Astrocyte (in vitro differentiated cells and primary cell): Measurements from ENCODE around the gene GLT8D1. TPM values are rescaled to one million over a fixed set of nuclear protein-coding genes. Genes with fewer than 3 reads are reported as not detected.

Source experiments
- DNase-seq: peaks from one replicate; pipeline ENCODE4 v3.0.0-alpha.2; 2010; ENCODE audit warnings: low read depth
- FAIRE-seq: peaks from 2 replicates; lab custom pipeline; 2011; peaks lifted over from hg19 to GRCh38; lab: Jason Lieb, UNC
- H2AFZ ChIP-seq: 2 replicates; pipeline ENCODE4 v1.6.0; 2012; ENCODE audit warnings: low read depth, low read length, inconsistent platforms
- H3K27ac ChIP-seq: 2 replicates; pipeline ENCODE4 v1.5.1; 2011; ENCODE audit warnings: low read depth, low read length, inconsistent platforms
- H3K27me3 ChIP-seq: 2 replicates; pipeline ENCODE4 v1.6.0; 2011; ENCODE audit warnings: low read length, inconsistent platforms; ENCODE audit not compliant: insufficient read depth
- H3K36me3 ChIP-seq: 2 replicates; pipeline ENCODE4 v1.5.1; 2011; ENCODE audit warnings: low read length, inconsistent platforms; ENCODE audit not compliant: insufficient read depth
- H3K4me1 ChIP-seq: 2 replicates; pipeline ENCODE4 v1.5.1; 2011; ENCODE audit warnings: low read length, inconsistent platforms; ENCODE audit not compliant: insufficient read depth
- H3K4me2 ChIP-seq: 2 replicates; pipeline ENCODE4 v1.6.0; 2012; ENCODE audit warnings: low read length, inconsistent platforms
- H3K4me3 ChIP-seq: 2 replicates; pipeline ENCODE4 v1.5.1; 2011; ENCODE audit warnings: low read depth, mild to moderate bottlenecking, low read length, inconsistent platforms; ENCODE audit not compliant: insufficient read depth
- H3K79me2 ChIP-seq: 2 replicates; pipeline ENCODE4 v1.6.0; 2012; ENCODE audit warnings: mild to moderate bottlenecking, low read length, inconsistent platforms; ENCODE audit not compliant: insufficient read depth
- H3K9ac ChIP-seq: 2 replicates; pipeline ENCODE4 v1.6.0; 2012; ENCODE audit warnings: mild to moderate bottlenecking, low read length, inconsistent platforms
- H3K9me3 ChIP-seq: 2 replicates; pipeline ENCODE4 v1.5.1; 2012; ENCODE audit warnings: low read depth, mild to moderate bottlenecking, low read length, inconsistent platforms; ENCODE audit not compliant: insufficient read depth
- H4K20me1 ChIP-seq: 2 replicates; pipeline ENCODE4 v1.6.0; 2012; ENCODE audit warnings: low read length, inconsistent platforms; ENCODE audit not compliant: insufficient read depth
- H3K27ac Mint-ChIP-seq: one replicate; pipeline ENCODE4 v1.8.0; 2021; ENCODE audit warnings: mild to moderate bottlenecking, mixed read lengths; ENCODE audit not compliant: unreplicated experiment
- H3K27me3 Mint-ChIP-seq: one replicate; pipeline ENCODE4 v1.8.0; 2021; ENCODE audit warnings: low read depth, mixed read lengths; ENCODE audit not compliant: unreplicated experiment
- H3K36me3 Mint-ChIP-seq: one replicate; pipeline ENCODE4 v1.8.0; 2021; ENCODE audit warnings: low read depth, mixed read lengths; ENCODE audit not compliant: unreplicated experiment
- H3K4me1 Mint-ChIP-seq: one replicate; pipeline ENCODE4 v1.8.0; 2021; ENCODE audit warnings: low read depth, mixed read lengths; ENCODE audit not compliant: unreplicated experiment
- H3K4me3 Mint-ChIP-seq: one replicate; pipeline ENCODE4 v1.8.0; 2021; ENCODE audit warnings: mild to moderate bottlenecking, moderate library complexity, mixed read lengths; ENCODE audit not compliant: unreplicated experiment
- H3K9me3 Mint-ChIP-seq: one replicate; pipeline ENCODE4 v1.8.0; 2021; ENCODE audit warnings: mild to moderate bottlenecking, mixed read lengths; ENCODE audit not compliant: unreplicated experiment
- CTCF ChIP-seq: IDR thresholded peaks from 2 replicates; pipeline ENCODE4 v1.5.1; 2011; ENCODE audit warnings: low read depth, mild to moderate bottlenecking, inconsistent platforms, low read length, moderate library complexity; ENCODE audit not compliant: insufficient read depth
- EZH2 ChIP-seq: IDR thresholded peaks from 2 replicates; pipeline ENCODE4 v1.6.1; 2012; ENCODE audit warnings: mild to moderate bottlenecking, low read length, inconsistent platforms; ENCODE audit not compliant: insufficient read depth
- total RNA-seq: library from RNA; stranded (reverse); gene quantifications from 2 replicates; pipeline ENCODE4 v1.2.1, GENCODE V29; 2021

The GLT8D1 gene
- total RNA-seq, 1 donor from 2014 or later: 78.2 TPM

GRCh38 chr3:52752045-52752660 lies 46.6 kb upstream of the GLT8D1 start:
- Histone ChIP-seq H3K4me2 (no peak overlapping the region), H3K9me3 (no peaks in the 10 kb centered on the region), H3K9ac (no peak overlapping the region), H3K4me3 (no peak overlapping the region), H4K20me1 (no peaks in the 10 kb centered on the region), H3K4me1 (no peaks in the 10 kb centered on the region), H3K27ac (no peak overlapping the region), H2AFZ (no peak overlapping the region), H3K36me3 (peaks cover 24% of the 10 kb centered on the region), H3K79me2 (no peaks in the 10 kb centered on the region), H3K27me3 (no peaks in the 10 kb centered on the region)
- no peak overlapping the region for H3K27ac Mint-ChIP-seq
- no peaks in the 10 kb centered on the region for H3K9me3 Mint-ChIP-seq
- H3K4me1 Mint-ChIP-seq: peaks cover 3% of the 10 kb centered on the region
- TF ChIP-seq CTCF (no peak), EZH2 (no peak)
- DNase-seq: no peak
- peaks cover 12% of the 10 kb centered on the region for H3K36me3 Mint-ChIP-seq
- H3K27me3 Mint-ChIP-seq: no peaks in the 10 kb centered on the region
- no peak overlapping the region for H3K4me3 Mint-ChIP-seq
- FAIRE-seq: no peak

GRCh38 chr3:52743721-52744120 lies 38.1 kb upstream of the GLT8D1 start:
- H3K4me3 ChIP-seq: no peak overlapping the region
- H3K9me3 ChIP-seq: no peaks in the 10 kb centered on the region
- no peak overlapping the region for H3K27ac ChIP-seq
- no peaks in the 10 kb centered on the region for H3K9me3 Mint-ChIP-seq
- DNase-seq: no peak
- peaks cover 12% of the 10 kb centered on the region for H3K36me3 Mint-ChIP-seq
- no peaks in the 10 kb centered on the region for H3K27me3 ChIP-seq
- H3K4me1 Mint-ChIP-seq: no peaks in the 10 kb centered on the region
- H2AFZ ChIP-seq: no peak overlapping the region
- no peak overlapping the region for H3K9ac ChIP-seq
- H3K27ac Mint-ChIP-seq: no peak overlapping the region
- no peaks in the 10 kb centered on the region for H3K27me3 Mint-ChIP-seq
- no peak overlapping the region for H3K4me3 Mint-ChIP-seq
- no peaks in the 10 kb centered on the region for H4K20me1 ChIP-seq
- H3K4me1 ChIP-seq: no peaks in the 10 kb centered on the region
- FAIRE-seq: no peak
- TF ChIP-seq EZH2 (no peak), CTCF (no peak)
- no peaks in the 10 kb centered on the region for H3K79me2 ChIP-seq
- H3K36me3 ChIP-seq: peaks cover 28% of the 10 kb centered on the region
- H3K4me2 ChIP-seq: no peak overlapping the region

- Histone ChIP-seq H3K27ac (no peak overlapping the region), H4K20me1 (no peaks in the 10 kb centered on the region), H3K79me2 (no peaks in the 10 kb centered on the region), H2AFZ (no peak overlapping the region), H3K9ac (no peak overlapping the region), H3K4me3 (no peak overlapping the region), H3K27me3 (no peaks in the 10 kb centered on the region), H3K9me3 (no peaks in the 10 kb centered on the region), H3K36me3 (peaks cover 27% of the 10 kb centered on the region), H3K4me1 (no peaks in the 10 kb centered on the region), H3K4me2 (no peak overlapping the region)
- Mint-ChIP-seq H3K27ac (no peak overlapping the region), H3K36me3 (peaks cover 12% of the 10 kb centered on the region), H3K4me3 (no peak overlapping the region), H3K9me3 (no peaks in the 10 kb centered on the region), H3K27me3 (no peaks in the 10 kb centered on the region), H3K4me1 (no peaks in the 10 kb centered on the region)
- DNase-seq (no peak), FAIRE-seq (no peak)
- TF ChIP-seq CTCF (no peak), EZH2 (no peak)
Observed at GRCh38 chr3:52743152-52743551, 37.6 kb upstream of the GLT8D1 start.
